ENCODE data around the gene CUX1. TPM values are rescaled to one million over a fixed set of nuclear protein-coding genes. Genes with fewer than 3 reads are reported as not detected.

The CUX1 gene
- total RNA-seq, 1 donor from 2014 or later = 50.6 TPM

DNA sequence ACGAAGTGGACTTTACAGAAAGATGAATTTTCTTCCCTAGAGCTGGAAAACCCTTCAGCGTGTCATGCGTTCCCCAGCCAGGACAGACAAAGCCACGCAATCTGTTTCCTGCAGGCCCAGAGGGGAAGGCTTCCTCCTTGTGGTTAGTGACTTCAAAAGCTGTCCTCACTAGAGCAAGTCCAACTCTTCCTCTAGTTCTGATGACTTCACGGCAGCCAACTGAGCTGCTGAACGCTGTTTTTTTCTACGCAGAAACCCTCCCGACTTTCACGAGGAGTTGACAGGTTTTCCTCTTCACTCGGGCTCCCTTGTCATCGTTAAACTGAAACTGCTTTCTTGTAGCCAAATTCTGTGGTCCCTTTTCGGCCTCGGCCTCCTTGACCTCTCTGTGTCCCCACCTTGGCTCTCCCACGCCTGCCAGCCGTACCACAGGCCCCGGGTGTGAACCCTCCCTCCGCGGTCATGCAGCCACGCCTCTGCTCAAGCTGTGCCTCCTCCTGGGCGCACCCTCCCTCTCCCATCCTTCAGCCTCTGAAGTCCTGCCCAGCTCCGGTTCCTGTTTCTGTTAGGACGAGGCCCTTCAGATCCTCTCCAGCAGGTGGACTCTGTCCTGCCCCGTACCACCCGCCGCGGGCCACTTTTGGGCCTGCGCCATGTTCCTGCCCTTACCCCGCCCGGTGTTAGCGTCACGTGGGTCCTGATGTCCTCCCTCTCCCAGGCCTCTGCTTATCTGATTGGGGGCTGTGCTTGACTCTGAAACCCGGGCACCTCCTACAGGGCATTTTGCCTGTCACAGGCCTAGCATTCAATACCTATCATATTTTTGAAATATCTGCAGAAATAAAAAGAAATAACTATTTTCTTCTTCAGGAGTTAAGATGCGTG lies 39.3 kb downstream of the CUX1 start:
- Mint-ChIP-seq H3K27me3 (ENCODE audit: low read depth, unreplicated experiment) (no peaks in the 10 kb centered on the region), H3K4me1 (ENCODE audit: low read depth, unreplicated experiment) (peaks cover 18% of the 10 kb centered on the region), H3K36me3 (ENCODE audit: low read depth, unreplicated experiment) (peaks cover 4% of the 10 kb centered on the region), H3K27ac (ENCODE audit: unreplicated experiment) (peak overlapping the region; percentile 72), H3K9me3 (ENCODE audit: unreplicated experiment) (no peaks in the 10 kb centered on the region), H3K4me3 (ENCODE audit: unreplicated experiment) (peak overlapping the region; percentile 72)
- H3K9ac ChIP-seq (ENCODE audit: low read length) = peak overlapping the region; percentile 35
- peak; percentile 40 for DNase-seq (ENCODE audit: low read depth)
- FAIRE-seq = no peak
- no peak for TF ChIP-seq EZH2 (IDR thresholded peaks at IDR 0.05; ENCODE audit: insufficient read depth, low read length)
- TF ChIP-seq, protein P1, sequence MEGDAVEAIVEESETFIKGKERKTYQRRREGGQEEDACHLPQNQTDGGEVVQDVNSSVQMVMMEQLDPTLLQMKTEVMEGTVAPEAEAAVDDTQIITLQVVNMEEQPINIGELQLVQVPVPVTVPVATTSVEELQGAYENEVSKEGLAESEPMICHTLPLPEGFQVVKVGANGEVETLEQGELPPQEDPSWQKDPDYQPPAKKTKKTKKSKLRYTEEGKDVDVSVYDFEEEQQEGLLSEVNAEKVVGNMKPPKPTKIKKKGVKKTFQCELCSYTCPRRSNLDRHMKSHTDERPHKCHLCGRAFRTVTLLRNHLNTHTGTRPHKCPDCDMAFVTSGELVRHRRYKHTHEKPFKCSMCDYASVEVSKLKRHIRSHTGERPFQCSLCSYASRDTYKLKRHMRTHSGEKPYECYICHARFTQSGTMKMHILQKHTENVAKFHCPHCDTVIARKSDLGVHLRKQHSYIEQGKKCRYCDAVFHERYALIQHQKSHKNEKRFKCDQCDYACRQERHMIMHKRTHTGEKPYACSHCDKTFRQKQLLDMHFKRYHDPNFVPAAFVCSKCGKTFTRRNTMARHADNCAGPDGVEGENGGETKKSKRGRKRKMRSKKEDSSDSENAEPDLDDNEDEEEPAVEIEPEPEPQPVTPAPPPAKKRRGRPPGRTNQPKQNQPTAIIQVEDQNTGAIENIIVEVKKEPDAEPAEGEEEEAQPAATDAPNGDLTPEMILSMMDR (IDR thresholded peaks at IDR 0.05; ENCODE audit: insufficient read depth, low read depth, low read length) = no peak
- H4K20me1 ChIP-seq (ENCODE audit: insufficient read depth, low read length) = peaks cover 91% of the 10 kb centered on the region
- peaks cover 84% of the 10 kb centered on the region for H3K79me2 ChIP-seq (ENCODE audit: insufficient read depth, low read length)
- H3K36me3 ChIP-seq (ENCODE audit: insufficient read depth, low read length) = no peaks in the 10 kb centered on the region
- peak overlapping the region; percentile 1 for H3K27ac ChIP-seq (ENCODE audit: low read depth, low read length)
- no peak overlapping the region for H2AFZ ChIP-seq (ENCODE audit: low read depth, low read length)
- no peaks in the 10 kb centered on the region for H3K9me3 ChIP-seq (ENCODE audit: insufficient read depth, low read depth, low read length)
- peaks cover 7% of the 10 kb centered on the region for H3K4me1 ChIP-seq (ENCODE audit: insufficient read depth, low read length)
- H3K4me3 ChIP-seq (ENCODE audit: insufficient read depth, low read depth, low read length) = no peak overlapping the region
- no peaks in the 10 kb centered on the region for H3K27me3 ChIP-seq (ENCODE audit: insufficient read depth, low read length)
- H3K4me2 ChIP-seq (ENCODE audit: low read length) = peak overlapping the region; percentile 37

DNA sequence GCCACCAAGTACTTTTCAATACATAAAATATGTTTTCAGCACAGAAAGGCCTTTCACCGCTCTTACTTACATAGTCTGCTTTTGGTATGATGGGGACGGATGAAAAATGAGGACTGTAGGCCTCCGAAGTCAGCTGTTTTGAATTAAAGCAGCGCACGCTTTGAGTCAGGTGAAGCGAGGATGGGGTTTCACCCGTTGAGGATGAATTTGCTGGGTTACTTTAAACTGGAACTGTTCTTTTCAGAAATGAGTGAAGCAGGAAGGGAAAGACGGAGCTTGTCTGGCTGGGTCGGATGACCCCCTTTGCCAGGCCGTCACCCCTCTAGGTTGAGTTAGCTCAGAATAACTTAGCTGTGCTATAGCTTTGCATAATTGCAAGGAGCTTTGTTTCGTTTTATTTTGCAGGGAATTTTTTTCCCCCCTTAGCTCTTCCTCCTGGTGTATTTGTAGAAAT lies 40.0 kb downstream of the CUX1 start:
- TF ChIP-seq EZH2 (IDR thresholded peaks at IDR 0.05; ENCODE audit: insufficient read depth, low read length) = no peak
- TF ChIP-seq, protein P1 (IDR thresholded peaks at IDR 0.05; ENCODE audit: insufficient read depth, low read depth, low read length) = no peak
- H3K9me3 Mint-ChIP-seq (ENCODE audit: unreplicated experiment) = no peaks in the 10 kb centered on the region
- H3K4me3 Mint-ChIP-seq (ENCODE audit: unreplicated experiment) = no peak overlapping the region
- peaks cover 3% of the 10 kb centered on the region for H3K36me3 Mint-ChIP-seq (ENCODE audit: low read depth, unreplicated experiment)
- Histone ChIP-seq H3K27me3 (ENCODE audit: insufficient read depth, low read length) (no peaks in the 10 kb centered on the region), H3K79me2 (ENCODE audit: insufficient read depth, low read length) (peaks cover 84% of the 10 kb centered on the region), H3K4me3 (ENCODE audit: insufficient read depth, low read depth, low read length) (no peak overlapping the region), H2AFZ (ENCODE audit: low read depth, low read length) (no peak overlapping the region), H3K27ac (ENCODE audit: low read depth, low read length) (no peak overlapping the region), H3K4me2 (ENCODE audit: low read length) (no peak overlapping the region), H4K20me1 (ENCODE audit: insufficient read depth, low read length) (peaks cover 92% of the 10 kb centered on the region), H3K9me3 (ENCODE audit: insufficient read depth, low read depth, low read length) (no peaks in the 10 kb centered on the region), H3K9ac (ENCODE audit: low read length) (no peak overlapping the region), H3K36me3 (ENCODE audit: insufficient read depth, low read length) (no peaks in the 10 kb centered on the region), H3K4me1 (ENCODE audit: insufficient read depth, low read length) (peaks cover 7% of the 10 kb centered on the region)
- no peaks in the 10 kb centered on the region for H3K27me3 Mint-ChIP-seq (ENCODE audit: low read depth, unreplicated experiment)
- H3K27ac Mint-ChIP-seq (ENCODE audit: unreplicated experiment) = no peak overlapping the region
- FAIRE-seq = no peak
- DNase-seq (ENCODE audit: low read depth) = no peak
- peaks cover 18% of the 10 kb centered on the region for H3K4me1 Mint-ChIP-seq (ENCODE audit: low read depth, unreplicated experiment)

All from astrocyte (in vitro differentiated cells and primary cell).